HL-60 (cell line): ENCODE data around the gene HCRT.
A peak's percentile ranks its signal among the peaks of the same experiment; 100 is the strongest.

Experiments
- DNase-seq, 2 experiments: peaks; one replicate each; pipeline ENCODE4 v3.0.0-alpha.2; 2010 to 2020; ENCODE audit warnings: low read depth in 1 of 2, low spot score in 1 of 2
- H3K27ac ChIP-seq: fragments of 250-450 bp; sonication (Bioruptor Pico); replicated peaks from 2 replicates; pipeline ENCODE4 v1.5.1; 2020; ENCODE audit warnings: mild to moderate bottlenecking, moderate library complexity
- H3K27me3 ChIP-seq: fragments of 250-450 bp; sonication (Bioruptor Pico); 2 replicates; pipeline ENCODE4 v1.5.1; 2021; ENCODE audit warnings: mild to moderate bottlenecking, moderate library complexity; ENCODE audit not compliant: insufficient read depth, poor library complexity, severe bottlenecking
- H3K4me3 ChIP-seq: replicated peaks from 2 replicates; pipeline ENCODE4 v1.5.1; 2011; ENCODE audit warnings: mild to moderate bottlenecking, control low read depth, low read length; ENCODE audit not compliant: insufficient read depth
- GABPA ChIP-seq: IDR thresholded peaks from 2 replicates; pipeline ENCODE4 v1.6.1; 2012; ENCODE audit warnings: low read depth
- POLR2AphosphoS5 ChIP-seq: IDR thresholded peaks from 2 replicates; pipeline ENCODE4 v1.6.1; 2012; ENCODE audit warnings: low read depth
- REST ChIP-seq: IDR thresholded peaks from 2 replicates; pipeline ENCODE4 v1.6.1; 2012; ENCODE audit warnings: low read depth; ENCODE audit not compliant: insufficient replicate concordance
- SPI1 ChIP-seq: IDR thresholded peaks from 2 replicates; pipeline ENCODE4 v1.6.1; 2012; ENCODE audit warnings: low read depth, mild to moderate bottlenecking, borderline replicate concordance
- TF ChIP-seq, protein P1 (sequence below): IDR thresholded peaks from one replicate; pipeline ENCODE4 v1.5.1; 2011; ENCODE audit warnings: low read length, control low read depth, inconsistent platforms; ENCODE audit not compliant: insufficient read depth

Gene HCRT

GRCh38 chr17:42135664-42136653 lies 49.3 kb downstream of the HCRT start:
- Histone ChIP-seq H3K27ac (0 out of 2 replicates have a peak overlapping the region, but pooled peaks have one; percentile 24), H3K4me3 (no peak overlapping the region), H3K27me3 (no peaks in the 10 kb centered on the region)
- TF ChIP-seq GABPA (peak; percentile 51; the same call in 1 of the 2 replicates), SPI1 (peak; percentile 68; the same call in 1 of the 2 replicates), POLR2AphosphoS5 (no peak), REST (no peak)
- TF ChIP-seq, protein P1, sequence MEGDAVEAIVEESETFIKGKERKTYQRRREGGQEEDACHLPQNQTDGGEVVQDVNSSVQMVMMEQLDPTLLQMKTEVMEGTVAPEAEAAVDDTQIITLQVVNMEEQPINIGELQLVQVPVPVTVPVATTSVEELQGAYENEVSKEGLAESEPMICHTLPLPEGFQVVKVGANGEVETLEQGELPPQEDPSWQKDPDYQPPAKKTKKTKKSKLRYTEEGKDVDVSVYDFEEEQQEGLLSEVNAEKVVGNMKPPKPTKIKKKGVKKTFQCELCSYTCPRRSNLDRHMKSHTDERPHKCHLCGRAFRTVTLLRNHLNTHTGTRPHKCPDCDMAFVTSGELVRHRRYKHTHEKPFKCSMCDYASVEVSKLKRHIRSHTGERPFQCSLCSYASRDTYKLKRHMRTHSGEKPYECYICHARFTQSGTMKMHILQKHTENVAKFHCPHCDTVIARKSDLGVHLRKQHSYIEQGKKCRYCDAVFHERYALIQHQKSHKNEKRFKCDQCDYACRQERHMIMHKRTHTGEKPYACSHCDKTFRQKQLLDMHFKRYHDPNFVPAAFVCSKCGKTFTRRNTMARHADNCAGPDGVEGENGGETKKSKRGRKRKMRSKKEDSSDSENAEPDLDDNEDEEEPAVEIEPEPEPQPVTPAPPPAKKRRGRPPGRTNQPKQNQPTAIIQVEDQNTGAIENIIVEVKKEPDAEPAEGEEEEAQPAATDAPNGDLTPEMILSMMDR, result no peak
- DNase-seq, result peak; percentile 43 to 72

DNA sequence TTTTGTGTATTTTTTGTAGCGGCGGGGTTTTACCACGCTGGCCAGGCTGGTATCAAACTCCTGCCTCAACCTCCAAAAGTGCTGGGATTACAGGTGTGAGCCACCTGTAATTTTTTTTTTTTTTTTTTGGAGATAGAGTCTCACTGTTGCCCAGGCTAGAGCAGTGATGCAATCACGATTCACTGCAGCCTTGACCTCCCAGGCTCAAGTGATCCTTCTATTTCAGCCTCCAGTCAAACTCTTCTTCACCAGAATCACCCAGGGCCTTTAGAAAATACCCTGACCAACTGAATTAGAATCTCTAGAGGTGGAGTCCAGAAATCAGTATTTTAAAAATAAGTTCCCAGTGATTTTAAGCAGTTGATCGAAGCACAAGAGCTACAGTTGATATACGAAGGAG lies 50.1 kb downstream of the HCRT start:
- Histone ChIP-seq H3K4me3 (no peak overlapping the region), H3K27ac (no peak overlapping the region)

More for the DNA sequence above, 50.1 kb downstream of the HCRT start:
- no peaks in the 10 kb centered on the region for H3K27me3 ChIP-seq
- TF ChIP-seq POLR2AphosphoS5 (no peak), REST (no peak), SPI1 (no peak), GABPA (no peak)
- TF ChIP-seq, protein P1, result no peak
- DNase-seq, result no peak
